GM21619 (cell line): ENCODE measurements around the gene ROBO1.
"Not testable (repeated sequence)": the region's sequence is repeated elsewhere in the genome, so short reads cannot be mapped to it uniquely, and the experiment has no call there.

Experiments used
- ATAC-seq: cut with Tn5 transposase; IDR thresholded peaks from one replicate; pipeline ENCODE4 v1.9.1; 2021; ENCODE audit not compliant: unreplicated experiment

The ROBO1 gene

GRCh38 chr3:78889348-78889747 lies 878.5 kb downstream of the ROBO1 start:
- no peak for ATAC-seq

- no peak for ATAC-seq
These were observed 879.2 kb downstream of the ROBO1 start for GRCh38 chr3:78888635-78889034.

- no peak for ATAC-seq
These were observed 880.2 kb downstream of the ROBO1 start for GRCh38 chr3:78887547-78888011.

GRCh38 chr3:78887029-78887428 lies 880.8 kb downstream of the ROBO1 start:
- no peak for ATAC-seq

GRCh38 chr3:78884567-78884966 lies 883.2 kb downstream of the ROBO1 start:
- ATAC-seq, result not testable (repeated sequence)

- no peak for ATAC-seq
These were observed 885.5 kb downstream of the ROBO1 start for GRCh38 chr3:78882251-78882650.

- no peak for ATAC-seq
These were observed 886.3 kb downstream of the ROBO1 start for GRCh38 chr3:78881501-78881900.

- ATAC-seq, result no peak
These were observed 887.0 kb downstream of the ROBO1 start for GRCh38 chr3:78880603-78881461.

- no peak for ATAC-seq
These were observed 888.4 kb downstream of the ROBO1 start for GRCh38 chr3:78879295-78879860.

GRCh38 chr3:78878789-78879188 lies 889.0 kb downstream of the ROBO1 start:
- ATAC-seq, result no peak

GRCh38 chr3:78878011-78878410 lies 889.8 kb downstream of the ROBO1 start:
- ATAC-seq, result no peak

GRCh38 chr3:78875851-78876250 lies 891.9 kb downstream of the ROBO1 start:
- no peak for ATAC-seq

- no peak for ATAC-seq
These were observed 892.4 kb downstream of the ROBO1 start for GRCh38 chr3:78875436-78875835.

- no peak for ATAC-seq
These were observed 894.2 kb downstream of the ROBO1 start for GRCh38 chr3:78873641-78874040.

- ATAC-seq, result no peak
These were observed 895.6 kb downstream of the ROBO1 start for GRCh38 chr3:78872195-78872594.

- no peak for ATAC-seq
These were observed 896.8 kb downstream of the ROBO1 start for GRCh38 chr3:78871048-78871447.

- ATAC-seq, result no peak
These were observed 897.3 kb downstream of the ROBO1 start for GRCh38 chr3:78870484-78870883.

GRCh38 chr3:78868570-78868969 lies 899.2 kb downstream of the ROBO1 start:
- no peak for ATAC-seq

GRCh38 chr3:78867409-78868372 lies 900.1 kb downstream of the ROBO1 start:
- ATAC-seq, result no peak

GRCh38 chr3:78863306-78864203 lies 904.2 kb downstream of the ROBO1 start:
- no peak for ATAC-seq
